ENCODE data around the gene CPED1.
"Not testable (repeated sequence)": the region's sequence is repeated elsewhere in the genome, so short reads cannot be mapped to it uniquely, and the experiment has no call there.

CPED1 gene

DNA sequence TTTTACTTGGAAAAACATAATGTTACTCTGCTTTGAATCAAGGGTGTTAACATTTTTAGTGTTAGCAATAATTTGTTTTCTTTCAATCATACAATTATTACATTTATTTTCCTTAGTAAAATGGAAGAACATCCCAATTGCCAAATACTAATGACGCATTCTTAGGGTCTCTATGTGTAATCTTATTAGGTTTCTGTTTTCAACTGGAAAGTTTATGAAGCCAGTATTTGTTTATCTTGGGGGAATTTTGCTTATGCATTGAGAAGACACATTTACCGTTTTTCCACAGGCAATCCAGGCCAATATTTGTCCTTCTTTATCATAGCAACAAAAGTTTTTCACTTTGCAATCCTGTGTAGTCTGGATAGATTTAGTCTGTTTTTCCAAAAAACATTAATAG, 134.5 kb downstream of the CPED1 start:
- H3K4me1 Mint-ChIP-seq, result no peaks in the 10 kb centered on the region
- CTCF ChIA-PET, result no interaction called here

DNA sequence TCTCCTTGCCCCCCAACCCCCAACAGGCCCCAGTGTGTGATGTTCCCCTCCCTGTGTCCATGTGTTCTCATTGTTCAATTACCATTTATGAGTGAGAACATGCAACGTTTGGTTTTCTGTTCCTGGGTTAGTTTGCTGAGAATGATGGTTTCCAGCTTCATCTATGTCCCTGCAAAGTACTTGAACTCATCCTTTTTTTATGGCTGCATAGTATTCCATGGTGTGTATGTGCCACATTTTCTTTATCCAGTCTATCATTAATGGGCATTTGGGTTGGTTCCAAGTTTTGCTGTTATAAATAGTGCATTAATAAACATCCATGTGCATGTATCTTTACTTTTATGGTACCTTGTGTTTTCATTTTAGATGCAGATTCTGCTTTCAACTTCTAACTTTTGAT, 136.9 kb downstream of the CPED1 start:
- CTCF ChIA-PET, H3K27ac Mint-ChIP-seq, H3K4me3 Mint-ChIP-seq, H3K27me3 Mint-ChIP-seq, H3K9me3 Mint-ChIP-seq, DNase-seq, H3K4me1 Mint-ChIP-seq, H3K36me3 Mint-ChIP-seq: not testable (repeated sequence)

More for the DNA sequence above, 134.5 kb downstream of the CPED1 start:
- no peak for DNase-seq
- no peak overlapping the region for H3K4me3 Mint-ChIP-seq
- no peak overlapping the region for H3K27ac Mint-ChIP-seq
- H3K27me3 Mint-ChIP-seq, result no peaks in the 10 kb centered on the region
- H3K36me3 Mint-ChIP-seq, result no peaks in the 10 kb centered on the region
- H3K9me3 Mint-ChIP-seq, result no peaks in the 10 kb centered on the region

GRCh38 chr7:121126201-121126600, 137.7 kb downstream of the CPED1 start:
- no peak overlapping the region for H3K27ac Mint-ChIP-seq
- CTCF ChIA-PET, result no interaction called here
- no peak for DNase-seq
- H3K27me3 Mint-ChIP-seq, result no peaks in the 10 kb centered on the region
- no peaks in the 10 kb centered on the region for H3K4me1 Mint-ChIP-seq
- H3K9me3 Mint-ChIP-seq, result no peaks in the 10 kb centered on the region
- H3K4me3 Mint-ChIP-seq, result no peak overlapping the region
- H3K36me3 Mint-ChIP-seq, result no peaks in the 10 kb centered on the region

GRCh38 chr7:121126801-121127534, 138.5 kb downstream of the CPED1 start:
- H3K27ac Mint-ChIP-seq, result no peak overlapping the region
- H3K9me3 Mint-ChIP-seq, result no peaks in the 10 kb centered on the region
- H3K4me1 Mint-ChIP-seq, result no peaks in the 10 kb centered on the region
- CTCF ChIA-PET, result interaction anchor here (1.8 kb wide), 1 partner anchor 868 kb away, joined by 5 read pairs; no protein-coding TSS in a partner anchor
- no peak for DNase-seq
- H3K36me3 Mint-ChIP-seq, result no peaks in the 10 kb centered on the region
- H3K27me3 Mint-ChIP-seq, result no peaks in the 10 kb centered on the region
- no peak overlapping the region for H3K4me3 Mint-ChIP-seq

- H3K9me3 Mint-ChIP-seq, result no peaks in the 10 kb centered on the region
- no peak for DNase-seq
- CTCF ChIA-PET, result no interaction called here
- H3K27ac Mint-ChIP-seq, result no peak overlapping the region
- H3K4me3 Mint-ChIP-seq, result no peak overlapping the region
- no peaks in the 10 kb centered on the region for H3K27me3 Mint-ChIP-seq
- no peaks in the 10 kb centered on the region for H3K36me3 Mint-ChIP-seq
- peaks cover under 1% of the 10 kb centered on the region for H3K4me1 Mint-ChIP-seq
These were observed 144.4 kb downstream of the CPED1 start for GRCh38 chr7:121132940-121133339.

- Mint-ChIP-seq H3K4me3 (no peak overlapping the region), H3K4me1 (peaks cover 6% of the 10 kb centered on the region), H3K36me3 (no peaks in the 10 kb centered on the region), H3K27ac (no peak overlapping the region), H3K9me3 (no peaks in the 10 kb centered on the region), H3K27me3 (no peaks in the 10 kb centered on the region)
- no peak for DNase-seq
- CTCF ChIA-PET, result no interaction called here
These were observed 144.9 kb downstream of the CPED1 start for GRCh38 chr7:121133444-121133843.

- Mint-ChIP-seq H3K4me3 (no peak overlapping the region), H3K27ac (no peak overlapping the region), H3K9me3 (no peaks in the 10 kb centered on the region), H3K27me3 (no peaks in the 10 kb centered on the region), H3K36me3 (no peaks in the 10 kb centered on the region), H3K4me1 (peaks cover 17% of the 10 kb centered on the region)
- no peak for DNase-seq
- CTCF ChIA-PET, result interaction anchor here (1.2 kb wide), 1 partner anchor 248 kb away, joined by 3 read pairs; no protein-coding TSS in a partner anchor
These were observed 149.1 kb downstream of the CPED1 start for GRCh38 chr7:121137580-121137979.

- no peaks in the 10 kb centered on the region for H3K9me3 Mint-ChIP-seq
- no peaks in the 10 kb centered on the region for H3K36me3 Mint-ChIP-seq
- no peak overlapping the region for H3K4me3 Mint-ChIP-seq
- CTCF ChIA-PET, result interaction anchor here (1.2 kb wide), 1 partner anchor 247 kb away, joined by 3 read pairs; no protein-coding TSS in a partner anchor
- H3K27ac Mint-ChIP-seq, result no peak overlapping the region
- DNase-seq, result peak; percentile 23
- H3K4me1 Mint-ChIP-seq, result peaks cover 17% of the 10 kb centered on the region
- H3K27me3 Mint-ChIP-seq, result no peaks in the 10 kb centered on the region
These were observed 149.9 kb downstream of the CPED1 start for GRCh38 chr7:121138262-121138933.

GRCh38 chr7:121139427-121139826, 150.9 kb downstream of the CPED1 start:
- Mint-ChIP-seq H3K9me3 (no peaks in the 10 kb centered on the region), H3K4me1 (peaks cover 17% of the 10 kb centered on the region), H3K4me3 (no peak overlapping the region), H3K36me3 (no peaks in the 10 kb centered on the region), H3K27ac (no peak overlapping the region), H3K27me3 (no peaks in the 10 kb centered on the region)
- CTCF ChIA-PET, result no interaction called here
- no peak for DNase-seq

DNA sequence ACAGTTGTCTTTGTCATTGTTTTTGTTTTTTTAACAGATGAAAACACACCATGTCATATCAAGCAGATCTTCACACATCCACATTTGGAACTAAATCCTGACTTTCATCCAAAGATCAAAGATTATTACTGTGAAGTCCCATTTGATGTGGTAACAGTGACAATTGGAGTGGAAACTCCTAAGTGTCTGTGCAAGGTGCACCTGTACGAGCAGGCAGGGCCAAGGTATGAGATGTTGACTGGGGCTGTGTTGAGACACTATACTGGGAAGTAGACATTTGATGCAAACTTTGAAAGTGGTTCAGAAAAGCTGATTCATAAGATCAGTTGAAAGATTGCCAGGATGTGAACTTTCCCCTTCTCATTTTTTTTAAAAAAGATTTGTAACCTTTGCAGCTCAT, 152.3 kb downstream of the CPED1 start:
- no peaks in the 10 kb centered on the region for H3K27me3 Mint-ChIP-seq

GRCh38 chr7:121151774-121152221, 163.3 kb downstream of the CPED1 start:
- no peaks in the 10 kb centered on the region for H3K27me3 Mint-ChIP-seq
- no peaks in the 10 kb centered on the region for H3K36me3 Mint-ChIP-seq
- no peak overlapping the region for H3K27ac Mint-ChIP-seq
- no peak for DNase-seq
- no peak overlapping the region for H3K4me3 Mint-ChIP-seq
- H3K4me1 Mint-ChIP-seq, result no peaks in the 10 kb centered on the region
- H3K9me3 Mint-ChIP-seq, result no peaks in the 10 kb centered on the region
- CTCF ChIA-PET, result no interaction called here

More for the DNA sequence above, 152.3 kb downstream of the CPED1 start:
- no peak overlapping the region for H3K27ac Mint-ChIP-seq
- H3K36me3 Mint-ChIP-seq, result no peaks in the 10 kb centered on the region
- H3K4me1 Mint-ChIP-seq, result peaks cover 17% of the 10 kb centered on the region
- no peak for DNase-seq
- CTCF ChIA-PET, result interaction anchor here (0.6 kb wide), 1 partner anchor 39 kb away, joined by 3 read pairs; no protein-coding TSS in a partner anchor
- no peak overlapping the region for H3K4me3 Mint-ChIP-seq
- no peaks in the 10 kb centered on the region for H3K9me3 Mint-ChIP-seq

GRCh38 chr7:121153411-121153810, 164.9 kb downstream of the CPED1 start:
- CTCF ChIA-PET, result interaction anchor here (0.6 kb wide), 1 partner anchor 680 kb away, joined by 3 read pairs; no protein-coding TSS in a partner anchor
- no peaks in the 10 kb centered on the region for H3K9me3 Mint-ChIP-seq
- H3K27me3 Mint-ChIP-seq, result no peaks in the 10 kb centered on the region
- no peak for DNase-seq
- H3K36me3 Mint-ChIP-seq, result no peaks in the 10 kb centered on the region
- no peaks in the 10 kb centered on the region for H3K4me1 Mint-ChIP-seq
- H3K4me3 Mint-ChIP-seq, result no peak overlapping the region
- H3K27ac Mint-ChIP-seq, result no peak overlapping the region

GRCh38 chr7:121153995-121154394, 165.5 kb downstream of the CPED1 start:
- DNase-seq, result no peak
- no peaks in the 10 kb centered on the region for H3K27me3 Mint-ChIP-seq
- CTCF ChIA-PET, result no interaction called here
- H3K36me3 Mint-ChIP-seq, result no peaks in the 10 kb centered on the region
- H3K9me3 Mint-ChIP-seq, result no peaks in the 10 kb centered on the region
- H3K27ac Mint-ChIP-seq, result no peak overlapping the region
- H3K4me3 Mint-ChIP-seq, result no peak overlapping the region
- no peaks in the 10 kb centered on the region for H3K4me1 Mint-ChIP-seq

DNA sequence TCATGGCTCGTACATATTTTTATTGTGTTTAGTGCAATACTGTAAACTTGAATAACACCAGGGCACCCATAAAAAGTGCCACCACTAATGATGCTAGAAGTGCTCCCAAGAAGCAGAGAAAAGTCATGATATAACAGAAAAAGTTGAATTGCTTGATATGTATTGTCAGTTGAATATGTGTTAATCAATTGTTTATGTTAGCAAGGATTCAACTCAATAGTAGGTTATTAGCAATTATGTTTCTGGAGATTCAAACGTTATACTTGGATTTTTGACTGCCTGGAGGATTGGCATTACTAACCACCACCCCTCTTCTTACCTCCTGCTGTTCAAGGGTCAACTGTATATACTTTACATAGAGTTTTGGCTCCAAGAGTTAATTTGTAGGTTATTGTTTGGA, 168.3 kb downstream of the CPED1 start:
- CTCF ChIA-PET, result no interaction called here
- Mint-ChIP-seq H3K9me3 (no peaks in the 10 kb centered on the region), H3K4me3 (no peak overlapping the region), H3K4me1 (no peaks in the 10 kb centered on the region), H3K36me3 (no peaks in the 10 kb centered on the region), H3K27me3 (peaks cover 6% of the 10 kb centered on the region), H3K27ac (no peak overlapping the region)
- no peak for DNase-seq

DNA sequence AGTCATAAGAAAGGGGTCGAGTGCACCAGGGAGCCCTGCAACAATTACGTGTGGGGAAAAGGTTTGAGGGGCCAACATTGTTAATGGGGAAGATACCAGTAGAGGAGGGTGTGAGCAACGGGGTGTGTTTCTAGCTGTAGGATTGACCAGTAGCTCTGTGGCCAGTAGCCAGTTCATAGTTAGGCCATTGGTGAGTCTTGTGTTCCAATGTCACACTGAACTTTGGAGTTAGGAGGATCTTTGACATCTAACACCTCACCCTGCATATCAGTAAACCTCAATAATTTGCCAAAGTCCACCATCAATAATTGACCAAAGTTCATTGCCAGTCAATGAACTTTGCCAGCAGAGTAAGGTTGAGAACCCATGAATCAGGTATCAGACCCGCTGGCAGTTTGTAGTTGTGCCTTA, 168.8 kb downstream of the CPED1 start:
- Mint-ChIP-seq H3K36me3 (no peaks in the 10 kb centered on the region), H3K4me3 (no peak overlapping the region), H3K27me3 (peaks cover 6% of the 10 kb centered on the region), H3K27ac (no peak overlapping the region), H3K9me3 (no peaks in the 10 kb centered on the region), H3K4me1 (no peaks in the 10 kb centered on the region)
- CTCF ChIA-PET, result no interaction called here
- DNase-seq, result no peak
